Stomach smooth muscle (tissue), 2 donors: Measurements from ENCODE around the gene ETFDH.
"Not testable (repeated sequence)": the region's sequence is repeated elsewhere in the genome, so short reads cannot be mapped to it uniquely, and the experiment has no call there.

Experiments
- H3K27ac ChIP-seq: one replicate; pipeline ENCODE4 v1.7.0; 2013; ENCODE audit warnings: mild to moderate bottlenecking, low read length, inconsistent platforms
- H3K27me3 ChIP-seq, 2 donors: one replicate each; pipeline ENCODE4 v1.7.0; 2013; ENCODE audit warnings: low read length in 2 of 2; ENCODE audit not compliant: insufficient read depth in 2 of 2, control insufficient read depth in 1 of 2
- H3K36me3 ChIP-seq, 2 donors: one replicate each; pipeline ENCODE4 v1.7.0; 2013; ENCODE audit warnings: low read length in 2 of 2; ENCODE audit not compliant: control insufficient read depth in 2 of 2, insufficient read depth in 2 of 2
- H3K4me1 ChIP-seq: one replicate; pipeline ENCODE4 v1.7.0; 2013; ENCODE audit warnings: low read length; ENCODE audit not compliant: control insufficient read depth, insufficient read depth
- H3K4me3 ChIP-seq, 2 donors: one replicate each; pipeline ENCODE4 v1.7.0; 2013; ENCODE audit warnings: low read length in 2 of 2
- H3K9ac ChIP-seq, 2 donors: one replicate each; pipeline ENCODE4 v1.7.0; 2013; ENCODE audit warnings: low read length in 2 of 2, mild to moderate bottlenecking in 1 of 2
- H3K9me3 ChIP-seq, 2 donors: one replicate each; pipeline ENCODE4 v1.7.0; 2013; ENCODE audit warnings: low read length in 2 of 2; ENCODE audit not compliant: control insufficient read depth in 2 of 2
- donor health status: healthy.
- donor health status: Pancreatic carcinoma.

Gene ETFDH

DNA sequence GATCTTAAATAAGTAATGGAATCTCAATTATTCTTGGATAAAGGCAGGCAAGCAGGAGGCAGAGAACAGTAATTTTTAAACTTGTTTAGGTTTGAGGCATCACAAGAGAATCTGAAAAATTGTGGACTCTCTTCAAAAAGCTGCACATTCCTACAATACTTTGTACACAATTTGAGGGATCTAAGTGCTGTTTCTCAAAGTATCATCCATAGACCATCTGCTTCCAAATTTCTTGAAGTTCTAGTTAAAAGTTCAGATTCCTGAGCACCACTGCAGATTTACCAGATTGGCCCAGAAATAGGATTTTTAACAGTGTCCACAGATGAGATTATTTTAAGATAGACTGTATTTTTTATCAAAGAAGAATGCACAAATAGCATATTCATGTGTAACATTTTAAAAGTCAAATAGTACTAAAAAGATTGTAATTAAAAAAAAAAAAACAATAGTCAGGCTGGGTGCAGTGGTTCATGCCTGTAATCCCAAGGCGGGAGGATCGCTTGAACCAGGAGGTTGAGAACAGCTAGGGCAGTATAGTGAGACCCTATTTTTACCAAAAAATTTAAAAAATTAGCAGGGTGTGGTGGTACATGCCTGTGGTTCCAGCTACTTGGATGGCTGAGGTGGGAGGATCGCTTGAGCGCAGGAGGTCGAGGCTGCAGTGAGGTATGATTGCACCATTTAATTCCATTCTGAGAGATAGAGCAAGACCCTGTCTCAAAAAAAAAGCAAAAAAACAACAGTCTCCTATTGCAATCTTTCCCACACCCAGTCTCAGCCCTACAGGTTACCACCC lies 82.5 kb downstream of the ETFDH start:
- H3K9ac ChIP-seq: no peak overlapping the region
- H3K9me3 ChIP-seq: no peaks in the 10 kb centered on the region
- H3K4me1 ChIP-seq: no peaks in the 10 kb centered on the region
- no peaks in the 10 kb centered on the region for H3K27me3 ChIP-seq
- no peak overlapping the region for H3K4me3 ChIP-seq
- no peaks in the 10 kb centered on the region for H3K36me3 ChIP-seq
- no peak overlapping the region for H3K27ac ChIP-seq

DNA sequence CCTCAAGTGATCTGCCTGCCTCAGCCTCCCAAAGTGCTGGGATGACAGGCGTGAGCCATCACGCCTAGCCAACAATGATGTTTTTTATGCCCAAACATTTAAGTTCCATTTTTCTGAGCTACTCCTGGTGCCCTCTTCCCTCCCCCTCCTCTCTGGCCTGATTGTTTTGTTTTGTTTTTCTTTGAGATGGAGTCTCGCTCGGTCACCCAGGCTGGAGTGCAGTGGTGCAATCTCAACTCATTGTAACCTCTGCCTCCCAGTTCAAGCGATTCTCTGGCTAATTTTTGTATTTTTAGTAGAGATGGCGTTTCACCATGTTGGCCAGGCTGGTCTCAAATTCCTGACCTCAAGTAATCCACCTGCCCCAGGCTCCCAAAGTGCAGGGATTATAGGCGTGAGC lies 83.7 kb downstream of the ETFDH start:
- not testable (repeated sequence) for H3K9ac ChIP-seq, H3K9me3 ChIP-seq, H3K36me3 ChIP-seq, H3K4me3 ChIP-seq, H3K27me3 ChIP-seq, H3K27ac ChIP-seq, H3K4me1 ChIP-seq

DNA sequence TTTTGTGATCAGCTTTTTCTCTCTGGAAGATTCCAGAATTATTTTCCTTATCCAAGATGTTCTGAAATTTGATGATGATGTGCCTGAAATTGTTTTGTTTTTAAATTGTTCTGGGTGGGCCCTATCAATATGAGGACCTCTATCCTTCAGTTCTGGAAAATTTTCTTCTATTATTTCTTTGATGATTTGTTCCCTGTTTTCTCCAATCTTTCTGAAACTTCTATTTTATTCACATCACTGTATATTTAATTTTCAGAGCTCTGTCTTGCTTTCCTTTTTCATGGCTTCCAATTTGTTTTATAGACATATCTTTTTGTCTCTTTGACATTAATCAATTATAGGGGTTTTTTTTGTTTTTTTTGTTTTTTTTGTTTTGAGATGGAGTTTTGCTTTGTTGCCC lies 84.5 kb downstream of the ETFDH start:
- H3K4me3 ChIP-seq: no peak overlapping the region
- no peaks in the 10 kb centered on the region for H3K4me1 ChIP-seq
- H3K9ac ChIP-seq: no peak overlapping the region
- H3K27ac ChIP-seq: no peak overlapping the region
- no peaks in the 10 kb centered on the region for H3K9me3 ChIP-seq
- no peaks in the 10 kb centered on the region for H3K27me3 ChIP-seq
- H3K36me3 ChIP-seq: no peaks in the 10 kb centered on the region

DNA sequence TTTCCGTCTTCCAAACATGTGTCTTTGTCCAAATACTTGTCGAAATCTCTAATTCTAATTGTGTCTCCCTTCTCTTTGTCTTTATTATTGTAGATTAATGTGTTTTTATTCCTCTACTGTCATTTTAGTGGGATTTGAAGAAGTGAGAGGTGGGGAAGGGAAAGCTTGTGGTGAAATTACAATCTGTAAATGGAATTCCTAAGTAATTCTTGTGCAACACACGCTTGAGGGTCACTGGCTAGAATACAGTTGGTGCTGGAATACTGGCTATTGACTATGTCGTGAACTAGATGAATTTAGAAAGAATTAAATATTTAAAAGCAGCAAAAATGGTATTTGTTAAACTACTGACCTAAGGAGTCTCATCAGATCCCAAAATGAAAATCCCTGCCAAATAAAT lies 86.0 kb downstream of the ETFDH start:
- Histone ChIP-seq H3K9me3 (no peaks in the 10 kb centered on the region), H3K36me3 (no peaks in the 10 kb centered on the region), H3K4me1 (no peaks in the 10 kb centered on the region), H3K27me3 (no peaks in the 10 kb centered on the region), H3K4me3 (no peak overlapping the region), H3K27ac (no peak overlapping the region), H3K9ac (no peak overlapping the region)

DNA sequence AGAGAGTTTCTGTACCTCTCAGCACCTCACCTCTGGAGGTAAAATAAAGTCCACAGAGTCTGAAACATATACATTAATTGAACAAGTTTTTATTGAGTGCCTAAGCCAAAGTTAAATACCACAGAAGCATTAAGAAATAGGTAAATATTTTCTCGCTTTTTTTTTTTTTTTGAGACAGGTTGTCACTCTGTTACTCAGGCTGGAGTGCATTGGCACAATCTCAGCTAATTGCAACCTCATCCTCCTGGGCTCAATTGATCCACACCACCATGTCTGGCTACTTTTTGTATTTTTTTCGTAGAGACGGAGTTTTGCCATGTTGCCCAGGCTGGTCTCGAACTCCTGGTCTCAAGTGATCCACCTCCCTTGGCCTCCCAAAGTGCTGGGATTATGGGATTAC lies 86.6 kb downstream of the ETFDH start:
- Histone ChIP-seq H3K27ac (no peak overlapping the region), H3K9me3 (no peaks in the 10 kb centered on the region), H3K36me3 (no peaks in the 10 kb centered on the region), H3K4me1 (no peaks in the 10 kb centered on the region), H3K4me3 (no peak overlapping the region), H3K27me3 (no peaks in the 10 kb centered on the region), H3K9ac (no peak overlapping the region)
